Ovary (tissue), 9 donors: ENCODE measurements around the gene GTF3C1. TPM values are rescaled to one million over a fixed set of nuclear protein-coding genes. Genes with fewer than 3 reads are reported as not detected.

ENCODE experiments used
- DNase-seq, 5 donors: peaks; one replicate each; pipeline ENCODE4 v3.0.0-alpha.2; 2019 to 2020
- H3K27ac ChIP-seq, 2 donors: fragments of 200-600 bp; one replicate each; pipeline versions ENCODE4 v1.5.1 to v1.8.0; 2019 to 2022
- H3K27me3 ChIP-seq: fragments of 200-600 bp; one replicate; pipeline ENCODE4 v1.8.0; 2022
- H3K36me3 ChIP-seq: fragments of 200-600 bp; sonication (generic); one replicate; pipeline ENCODE4 v1.5.1; 2019
- H3K4me1 ChIP-seq: one replicate; pipeline ENCODE4 v1.8.1; 2013; ENCODE audit warnings: mild to moderate bottlenecking, moderate library complexity; ENCODE audit not compliant: insufficient read depth
- H3K4me3 ChIP-seq: fragments of 200-600 bp; sonication (generic); one replicate; pipeline ENCODE4 v1.5.1; 2017
- H3K9me3 ChIP-seq, 2 donors: fragments of 200-600 bp in 1 of 2; sonication (generic) in 1 of 2; one replicate each; pipeline versions ENCODE4 v1.5.1 to v1.8.1; 2013 to 2019; ENCODE audit warnings: mild to moderate bottlenecking in 1 of 2, moderate library complexity in 1 of 2
- EP300 ChIP-seq: sonication (generic); formaldehyde crosslinking; IDR thresholded peaks from one replicate; pipeline ENCODE4 v1.6.1; 2017; ENCODE audit warnings: antibody characterized with exemption
- POLR2A ChIP-seq: fragments of 450-650 bp; IDR thresholded peaks from one replicate; pipeline ENCODE4 v1.6.1; 2017; ENCODE audit warnings: antibody characterized with exemption, mild to moderate bottlenecking, moderate library complexity
- WGBS, 3 donors: extraction: QIAGEN DNeasy Blood & Tissue Kit in 1 of 3; methylation state at CpG; one replicate each; pipeline versions ENCODE4 v1.1.5 to v1.1.7; 2013 to 2017; 5-methylcytosine and 5-hydroxymethylcytosine counted together
- intact Hi-C, 4 donors: fragments of 100-400 bp; cut with DNase I; formaldehyde crosslinking; loops; one replicate each; pipeline versions ENCODE4 v1.11.0 to v1.15.1; 2022 to 2023
- polyA plus RNA-seq, 2 donors: library from polyadenylated mRNA; stranded (reverse); fragments of 200-250 nt in 1 of 2; fragments of 350-450 nt in 1 of 2; fragmentation: Illumina TruSeq in 1 of 2; extraction: RNeasy Lipid Tissue Mini Kit (QIAGEN cat#74804) in 1 of 2; gene quantifications; one replicate each; pipeline ENCODE4 v1.2.3, GENCODE V29; 2013 to 2014
- total RNA-seq, 7 donors: library from RNA; depleted of rRNA in 2 of 7; stranded (reverse); fragments of >200 nt in 2 of 7; fragmentation: NEBNext Ultra II Directional in 3 of 7; extraction: Animal tissue kit (Norgen Biotek cat#: 25700) in 3 of 7; gene quantifications; one replicate each; pipeline versions ENCODE4 v1.1.0 to v1.2.4, GENCODE V29; 2016 to 2023
- TF ChIP-seq, protein P1 (sequence below), 3 donors: fragments of 450-650 bp in 2 of 3; fragments of 200-600 bp in 1 of 3; IDR thresholded peaks; one replicate each; pipeline versions ENCODE4 v1.5.1 to v1.8.0; 2016 to 2022; ENCODE audit warnings: antibody characterized with exemption in 3 of 3, mild to moderate bottlenecking in 1 of 3
- donor health status: DM: no; HTN: no; CAD: no; lungs with moderate emphysema.
- donor health status: DM: no; HTN: no; CAD: no.
- donor health status: Bipolar disorder and iron deficiency.
- donor health status: DM: yes; HTN: yes; CAD: no.
- donor health status: DM: no; HTN: no; CAD: no.
- donor health status: DM: yes; HTN: yes; CAD: no.

The GTF3C1 gene
- total and polyA plus RNA-seq, 9 donors = 33.9 to 71.7 (median 52.7) TPM

DNA sequence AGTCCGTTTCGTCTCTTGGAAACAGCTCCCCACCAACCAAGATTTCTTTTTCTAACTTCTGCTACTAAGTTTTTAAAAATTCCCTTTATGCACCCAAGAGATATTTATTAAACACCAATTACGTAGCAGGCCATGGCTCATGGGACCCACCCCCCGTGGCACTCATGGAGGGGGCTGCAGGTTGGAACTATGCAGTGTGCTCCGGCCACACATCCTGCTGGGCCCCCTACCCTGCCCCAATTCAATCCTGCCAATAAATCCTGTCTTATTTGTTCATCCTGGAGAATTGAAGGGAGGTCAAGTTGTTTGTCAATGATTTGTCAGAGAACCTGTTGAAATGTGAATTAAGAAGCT is 99.5 kb downstream of the GTF3C1 start:
- no peaks in the 10 kb centered on the region for H3K27me3 ChIP-seq
- no peaks in the 10 kb centered on the region for H3K36me3 ChIP-seq
- intact Hi-C loops = loop anchor here in 1 of 4 donors (10.0 kb wide), 1 partner anchor 275 kb away; no protein-coding TSS in a partner anchor
- H3K9me3 ChIP-seq = peaks cover 0 to 5% of the 10 kb centered on the region in 2 donors
- TF ChIP-seq POLR2A = no peak
- TF ChIP-seq EP300 = no peak
- TF ChIP-seq, protein P1, sequence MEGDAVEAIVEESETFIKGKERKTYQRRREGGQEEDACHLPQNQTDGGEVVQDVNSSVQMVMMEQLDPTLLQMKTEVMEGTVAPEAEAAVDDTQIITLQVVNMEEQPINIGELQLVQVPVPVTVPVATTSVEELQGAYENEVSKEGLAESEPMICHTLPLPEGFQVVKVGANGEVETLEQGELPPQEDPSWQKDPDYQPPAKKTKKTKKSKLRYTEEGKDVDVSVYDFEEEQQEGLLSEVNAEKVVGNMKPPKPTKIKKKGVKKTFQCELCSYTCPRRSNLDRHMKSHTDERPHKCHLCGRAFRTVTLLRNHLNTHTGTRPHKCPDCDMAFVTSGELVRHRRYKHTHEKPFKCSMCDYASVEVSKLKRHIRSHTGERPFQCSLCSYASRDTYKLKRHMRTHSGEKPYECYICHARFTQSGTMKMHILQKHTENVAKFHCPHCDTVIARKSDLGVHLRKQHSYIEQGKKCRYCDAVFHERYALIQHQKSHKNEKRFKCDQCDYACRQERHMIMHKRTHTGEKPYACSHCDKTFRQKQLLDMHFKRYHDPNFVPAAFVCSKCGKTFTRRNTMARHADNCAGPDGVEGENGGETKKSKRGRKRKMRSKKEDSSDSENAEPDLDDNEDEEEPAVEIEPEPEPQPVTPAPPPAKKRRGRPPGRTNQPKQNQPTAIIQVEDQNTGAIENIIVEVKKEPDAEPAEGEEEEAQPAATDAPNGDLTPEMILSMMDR (IDR thresholded peaks at IDR 0.05) = no peak
- no peaks in the 10 kb centered on the region for H3K4me1 ChIP-seq
- H3K27ac ChIP-seq = no peak overlapping the region
- no peak for DNase-seq
- 7 to 9% (median 8%) methylated on average over 5 of the region's 5 CpGs for WGBS, 3 donors
- no peak overlapping the region for H3K4me3 ChIP-seq

DNA sequence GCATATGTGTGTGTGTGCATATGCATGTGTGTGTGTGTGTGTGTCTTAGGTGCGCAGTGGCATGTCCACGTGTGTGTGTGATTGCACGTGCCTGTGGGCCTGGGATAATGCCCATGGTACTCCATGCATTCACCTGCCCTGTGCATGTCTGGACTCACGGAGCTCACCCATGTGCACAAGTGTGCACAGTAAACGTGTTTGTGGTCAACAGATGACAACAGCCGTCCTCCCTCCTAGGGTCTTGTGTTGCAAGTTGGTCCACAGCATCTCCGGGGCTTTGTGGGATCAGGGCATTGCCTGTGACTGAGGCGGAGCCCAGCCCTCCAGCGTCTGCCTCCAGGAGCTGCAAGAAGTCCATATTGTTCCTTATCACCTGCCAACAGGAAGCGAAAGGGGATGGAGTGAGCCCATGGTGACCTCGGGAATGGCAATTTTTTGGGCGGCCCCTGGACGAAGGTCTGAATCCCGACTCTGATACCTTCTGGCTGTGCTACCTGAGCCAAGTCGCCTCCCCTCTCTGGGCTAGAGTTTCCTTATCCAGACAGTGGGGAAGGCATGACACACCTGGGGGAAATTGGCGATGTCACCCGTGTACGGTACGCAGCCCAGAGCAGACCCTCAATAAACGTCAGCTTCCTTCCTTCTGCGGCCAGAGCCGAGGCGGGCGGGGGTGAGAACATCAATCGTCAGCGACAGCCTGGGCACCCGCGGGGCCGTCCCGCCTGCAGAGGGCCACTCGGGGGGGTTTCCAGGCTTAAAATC is 100.1 kb downstream of the GTF3C1 start:
- intact Hi-C loops = loop anchor here in 1 of 4 donors (10.0 kb wide), 1 partner anchor 275 kb away; no protein-coding TSS in a partner anchor
- no peak for DNase-seq
- no peak overlapping the region for H3K27ac ChIP-seq
- peaks cover 0 to 5% of the 10 kb centered on the region in 2 donors for H3K9me3 ChIP-seq
- TF ChIP-seq, protein P1 (IDR thresholded peaks at IDR 0.05) = no peak
- TF ChIP-seq EP300 (no peak), POLR2A (no peak)
- no peaks in the 10 kb centered on the region for H3K27me3 ChIP-seq
- WGBS, 3 donors = 20 to 27% (median 26%) methylated on average over 31 of the region's 31 CpGs
- H3K36me3 ChIP-seq = no peaks in the 10 kb centered on the region
- no peaks in the 10 kb centered on the region for H3K4me1 ChIP-seq
- H3K4me3 ChIP-seq = no peak overlapping the region

DNA sequence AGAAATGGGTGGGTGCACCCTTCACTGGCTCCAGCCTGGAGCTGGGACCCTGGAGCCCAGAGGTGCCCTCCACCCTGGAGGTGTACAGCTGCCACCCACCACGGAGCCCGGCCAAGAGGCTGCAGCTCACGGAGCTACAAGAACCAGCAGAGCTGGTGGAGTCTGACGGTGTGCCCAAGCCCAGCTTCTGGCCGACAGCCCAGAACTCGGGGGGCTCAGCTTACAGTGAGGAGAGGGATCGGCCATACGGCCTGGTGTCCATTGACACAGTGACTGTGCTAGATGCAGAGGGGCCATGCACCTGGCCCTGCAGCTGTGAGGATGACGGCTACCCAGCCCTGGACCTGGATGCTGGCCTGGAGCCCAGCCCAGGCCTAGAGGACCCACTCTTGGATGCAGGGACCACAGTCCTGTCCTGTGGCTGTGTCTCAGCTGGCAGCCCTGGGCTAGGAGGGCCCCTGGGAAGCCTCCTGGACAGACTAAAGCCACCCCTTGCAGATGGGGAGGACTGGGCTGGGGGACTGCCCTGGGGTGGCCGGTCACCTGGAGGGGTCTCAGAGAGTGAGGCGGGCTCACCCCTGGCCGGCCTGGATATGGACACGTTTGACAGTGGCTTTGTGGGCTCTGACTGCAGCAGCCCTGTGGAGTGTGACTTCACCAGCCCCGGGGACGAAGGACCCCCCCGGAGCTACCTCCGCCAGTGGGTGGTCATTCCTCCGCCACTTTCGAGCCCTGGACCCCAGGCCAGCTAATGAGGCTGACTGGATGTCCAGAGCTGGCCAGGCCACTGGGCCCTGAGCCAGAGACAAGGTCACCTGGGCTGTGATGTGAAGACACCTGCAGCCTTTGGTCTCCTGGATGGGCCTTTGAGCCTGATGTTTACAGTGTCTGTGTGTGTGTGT is 100.9 kb downstream of the GTF3C1 start:
- Histone ChIP-seq H3K9me3 (peaks cover 0 to 5% of the 10 kb centered on the region in 2 donors), H3K4me1 (no peaks in the 10 kb centered on the region), H3K27ac (no peak overlapping the region), H3K36me3 (no peaks in the 10 kb centered on the region), H3K27me3 (no peaks in the 10 kb centered on the region), H3K4me3 (no peak overlapping the region)
- 75 to 89% (median 76%) methylated on average over 12 to 19 of the region's 19 CpGs for WGBS, 3 donors
- TF ChIP-seq EP300 (no peak), POLR2A (no peak)
- TF ChIP-seq, protein P1 (IDR thresholded peaks at IDR 0.05) = no peak
- DNase-seq = no peak
- intact Hi-C loops = no loop called here

DNA sequence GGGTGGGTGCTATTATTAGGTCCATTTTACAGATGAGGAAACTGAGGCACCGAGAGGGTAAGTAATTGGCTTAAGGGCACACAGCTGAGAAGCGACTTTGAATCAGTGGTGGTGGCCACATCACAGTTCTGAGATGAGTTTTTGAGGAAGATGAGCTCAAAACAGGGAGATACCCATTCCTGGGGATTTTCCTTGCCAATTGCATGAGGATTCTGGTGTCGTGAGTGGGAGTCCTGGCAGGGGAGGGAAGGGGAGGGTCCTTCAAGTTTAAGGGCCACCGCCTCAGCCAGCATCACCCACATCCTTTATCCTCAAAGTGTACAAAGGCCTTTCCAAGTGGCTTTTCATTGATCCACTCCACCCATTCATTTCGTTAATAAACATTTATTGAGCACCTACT is 102.4 kb downstream of the GTF3C1 start:
- intact Hi-C loops = no loop called here
- TF ChIP-seq, protein P1 (IDR thresholded peaks at IDR 0.05) = no peak
- no peak for TF ChIP-seq POLR2A
- TF ChIP-seq EP300 = no peak
- Histone ChIP-seq H3K4me3 (no peak overlapping the region), H3K36me3 (no peaks in the 10 kb centered on the region), H3K9me3 (peaks cover 0 to 5% of the 10 kb centered on the region in 2 donors), H3K4me1 (no peaks in the 10 kb centered on the region), H3K27ac (no peak overlapping the region), H3K27me3 (no peaks in the 10 kb centered on the region)
- WGBS, 3 donors = 81 to 95% (median 91%) methylated on average over 5 of the region's 5 CpGs
- DNase-seq = no peak
